GM23338 (cell line): Measurements from ENCODE around the gene GAB2. TPM values are rescaled to one million over a fixed set of nuclear protein-coding genes. Genes with fewer than 3 reads are reported as not detected.

Source experiments
- ATAC-seq: fragments of 200-7000 bp; cut with Tn5 transposase; 3 replicates; pipeline ENCODE4 v1.9.1; 2020
- DNase-seq: peaks from one replicate; pipeline ENCODE4 v3.0.0-alpha.2; 2015; ENCODE audit warnings: low spot score
- H2AFZ ChIP-seq: fragments of 200-600 bp; sonication (generic); 2 replicates; pipeline ENCODE4 v1.8.0; 2016; ENCODE audit warnings: antibody characterized with exemption, mild to moderate bottlenecking, moderate library complexity
- H3F3A ChIP-seq: fragments of 200-600 bp; sonication (generic); replicated peaks from 2 replicates; pipeline ENCODE4 v1.8.0; 2017; ENCODE audit warnings: antibody characterized with exemption, mixed run types, low read depth
- H3K27ac ChIP-seq: fragments of 200-600 bp; sonication (generic); 2 replicates; pipeline ENCODE4 v1.6.1; 2016; ENCODE audit warnings: low read depth
- H3K27me3 ChIP-seq: fragments of 200-600 bp; sonication (generic); 2 replicates; pipeline ENCODE4 v1.8.0; 2016; ENCODE audit warnings: mild to moderate bottlenecking, mixed run types, moderate library complexity; ENCODE audit not compliant: insufficient read depth
- H3K36me3 ChIP-seq: fragments of 200-600 bp; sonication (generic); 2 replicates; pipeline ENCODE4 v1.8.0; 2016; ENCODE audit warnings: mild to moderate bottlenecking; ENCODE audit not compliant: insufficient read depth
- H3K4me1 ChIP-seq: fragments of 200-600 bp; sonication (generic); 2 replicates; pipeline ENCODE4 v1.8.0; 2016; ENCODE audit warnings: mild to moderate bottlenecking, moderate library complexity; ENCODE audit not compliant: insufficient read depth
- H3K4me2 ChIP-seq: fragments of 200-600 bp; sonication (generic); 2 replicates; pipeline ENCODE4 v1.7.1; 2017; ENCODE audit warnings: mixed run types
- H3K4me3 ChIP-seq: fragments of 200-600 bp; sonication (generic); 2 replicates; pipeline ENCODE4 v1.6.1; 2016; ENCODE audit warnings: mixed run types
- H3K79me2 ChIP-seq: fragments of 200-600 bp; sonication (generic); replicated peaks from 2 replicates; pipeline ENCODE4 v1.8.0; 2017; ENCODE audit warnings: mild to moderate bottlenecking; ENCODE audit not compliant: insufficient read depth
- H3K9me2 ChIP-seq: fragments of 200-600 bp; sonication (generic); 2 replicates; pipeline ENCODE4 v1.8.0; 2017; ENCODE audit not compliant: insufficient read depth
- H4K20me1 ChIP-seq: fragments of 200-600 bp; sonication (generic); replicated peaks from 2 replicates; pipeline ENCODE4 v1.8.0; 2017; ENCODE audit warnings: mild to moderate bottlenecking; ENCODE audit not compliant: insufficient read depth
- H3K27ac Mint-ChIP-seq: 2 replicates; pipeline ENCODE4 v1.8.0; 2020; ENCODE audit warnings: inconsistent platforms, mild to moderate bottlenecking, moderate library complexity, mixed read lengths
- H3K27me3 Mint-ChIP-seq: 3 replicates; pipeline ENCODE4 v1.8.0; 2022; ENCODE audit warnings: low read depth, mild to moderate bottlenecking, moderate library complexity, mixed read lengths, inconsistent platforms; ENCODE audit not compliant: insufficient read depth, poor library complexity
- H3K36me3 Mint-ChIP-seq: 3 replicates; pipeline ENCODE4 v1.8.0; 2021; ENCODE audit warnings: low read depth, mild to moderate bottlenecking, inconsistent platforms, moderate library complexity, mixed read lengths
- H3K4me1 Mint-ChIP-seq: 3 replicates; pipeline ENCODE4 v1.8.0; 2020; ENCODE audit warnings: mild to moderate bottlenecking, inconsistent platforms, mixed read lengths
- H3K4me3 Mint-ChIP-seq: 3 replicates; pipeline ENCODE4 v1.8.0; 2021; ENCODE audit warnings: moderate library complexity, mild to moderate bottlenecking, inconsistent platforms, mixed read lengths
- H3K9me3 Mint-ChIP-seq: 3 replicates; pipeline ENCODE4 v1.8.0; 2020; ENCODE audit warnings: moderate library complexity, mild to moderate bottlenecking, inconsistent platforms, mixed read lengths
- CREB1 ChIP-seq: fragments of 250-450 bp; sonication (Bioruptor Pico); IDR thresholded peaks from 2 replicates; pipeline ENCODE4 v1.5.0; 2020; ENCODE audit warnings: low read depth, mild to moderate bottlenecking, moderate library complexity
- EZH2phosphoT487 ChIP-seq: fragments of 200-600 bp; sonication (generic); IDR thresholded peaks from one replicate; pipeline ENCODE4 v1.8.1; 2018; ENCODE audit warnings: antibody characterized with exemption; ENCODE audit not compliant: unreplicated experiment
- NANOG ChIP-seq: IDR thresholded peaks from 2 replicates; pipeline ENCODE4 v1.6.1; 2016; ENCODE audit warnings: antibody characterized with exemption, borderline replicate concordance
- POLR2AphosphoS5 ChIP-seq: IDR thresholded peaks from 2 replicates; pipeline ENCODE4 v1.6.1; 2016; ENCODE audit warnings: antibody characterized with exemption, low read depth
- STAT1 ChIP-seq: IDR thresholded peaks from one replicate; pipeline ENCODE4 v1.6.1; 2016; ENCODE audit warnings: antibody characterized with exemption; ENCODE audit not compliant: unreplicated experiment
- ZNF462 ChIP-seq: fragments of 250-450 bp; sonication (Bioruptor Pico); IDR thresholded peaks from 2 replicates; pipeline ENCODE4 v1.5.0; 2020; ENCODE audit warnings: mild to moderate bottlenecking, moderate library complexity
- polyA plus RNA-seq: library from polyadenylated mRNA; unstranded; fragments of >200 nt; fragmentation: Nextera tagmentation; extraction: Ambion mirVana; gene quantifications from 2 replicates; pipeline ENCODE4 v1.2.1, GENCODE V29; 2016
- total RNA-seq: library from RNA; depleted of rRNA; stranded (reverse); fragments of >200 nt; shearing (Covaris generic); gene quantifications from 2 replicates; pipeline ENCODE4 v1.2.3, GENCODE V29; 2014

Gene GAB2
- total and polyA plus RNA-seq, 2 experiments from 2014 or later, result 2.0 to 10.8 TPM

- TF ChIP-seq POLR2AphosphoS5 (no peak), NANOG (no peak), EZH2phosphoT487 (no peak), ZNF462 (CRISPR knock-in tag) (no peak), STAT1 (no peak)
Observed at GRCh38 chr11:78190871-78191538, 226.6 kb downstream of the GAB2 start (continued).

GRCh38 chr11:78190374-78190773 lies 227.2 kb downstream of the GAB2 start:
- ATAC-seq, result no peak
- H3K27me3 Mint-ChIP-seq, result peaks cover 18% of the 10 kb centered on the region
- Histone ChIP-seq H3K79me2 (no peaks in the 10 kb centered on the region), H3K9me2 (no peaks in the 10 kb centered on the region), H3K27ac (no peak overlapping the region), H4K20me1 (no peaks in the 10 kb centered on the region; the same call in 1 of the 2 replicates), H3F3A (0 out of 2 replicates have a peak, but pooled peaks cover 8% of the 10 kb centered on the region), H3K4me3 (no peak overlapping the region), H3K4me1 (peaks cover 15% of the 10 kb centered on the region; the same call in 1 of the 2 replicates), H3K27me3 (no peaks in the 10 kb centered on the region), H3K4me2 (0 out of 2 replicates have a peak overlapping the region, but pooled peaks have one; percentile 88), H2AFZ (no peak overlapping the region), H3K36me3 (no peaks in the 10 kb centered on the region)
- TF ChIP-seq CREB1 (CRISPR knock-in tag), result no peak
- no peaks in the 10 kb centered on the region for H3K9me3 Mint-ChIP-seq
- no peaks in the 10 kb centered on the region for H3K36me3 Mint-ChIP-seq
- no peak for DNase-seq
- no peak overlapping the region for H3K27ac Mint-ChIP-seq
- H3K4me3 Mint-ChIP-seq, result peak overlapping the region; percentile 1; the same call in 1 of the 3 replicates
- H3K4me1 Mint-ChIP-seq, result peaks cover 21% of the 10 kb centered on the region
